CD4-positive, alpha-beta T cell treated with Interleukin-6 at 100 ng/mL for 8 hours (primary cell): ENCODE results near the gene SMAD3.
"Not testable (repeated sequence)": the region's sequence is repeated elsewhere in the genome, so short reads cannot be mapped to it uniquely, and the experiment has no call there.

Experiments
- DNase-seq: peaks from one replicate; pipeline ENCODE4 v3.0.0-alpha.2; 2020; ENCODE audit warnings: mixed read lengths, low spot score

Gene SMAD3

DNA sequence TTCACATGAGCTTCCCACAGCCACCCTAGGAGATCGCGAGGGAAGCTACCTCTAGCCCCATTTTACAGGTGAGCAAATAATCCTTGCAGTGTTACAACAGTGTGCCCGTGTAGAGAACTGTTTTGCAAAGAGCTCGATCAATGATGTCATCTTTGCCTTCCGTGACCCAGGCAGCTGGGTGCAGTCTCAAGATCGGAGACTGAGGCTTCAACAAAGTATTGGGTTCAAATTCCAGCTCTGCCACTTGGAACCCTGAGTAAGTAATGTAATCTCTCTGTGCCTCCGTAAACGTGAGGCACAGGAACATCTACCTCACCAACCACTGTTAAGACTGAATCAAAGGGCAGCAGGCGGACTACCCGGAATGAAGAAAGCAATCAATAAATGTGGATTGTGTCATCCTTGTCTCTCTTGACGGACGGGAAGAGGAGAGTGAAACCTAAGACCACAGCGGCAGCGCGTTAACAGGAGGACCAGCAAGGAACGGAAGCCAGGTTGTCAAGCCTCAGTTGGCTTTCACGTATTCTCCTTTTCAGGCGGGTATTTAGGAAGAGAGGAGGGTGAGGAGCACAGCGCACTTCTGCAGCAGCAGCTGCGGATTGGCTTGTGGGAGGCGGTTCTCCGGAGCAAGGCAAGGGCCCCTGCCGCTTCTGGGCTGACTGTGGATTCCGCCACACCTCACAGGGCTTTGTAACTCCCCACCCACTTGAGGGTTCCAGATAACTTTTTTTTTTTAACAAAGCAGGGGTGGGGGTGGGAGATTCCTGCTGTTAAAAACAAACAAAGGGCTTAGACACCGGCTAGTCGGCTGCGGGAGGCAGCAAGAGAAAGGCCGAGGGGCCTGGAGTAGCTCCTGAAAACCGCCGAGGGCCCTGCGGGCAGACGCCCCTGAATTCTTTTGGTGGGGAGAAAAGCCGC is 1.5 kb upstream of the SMAD3 start:
- peak; percentile 65 for DNase-seq

DNA sequence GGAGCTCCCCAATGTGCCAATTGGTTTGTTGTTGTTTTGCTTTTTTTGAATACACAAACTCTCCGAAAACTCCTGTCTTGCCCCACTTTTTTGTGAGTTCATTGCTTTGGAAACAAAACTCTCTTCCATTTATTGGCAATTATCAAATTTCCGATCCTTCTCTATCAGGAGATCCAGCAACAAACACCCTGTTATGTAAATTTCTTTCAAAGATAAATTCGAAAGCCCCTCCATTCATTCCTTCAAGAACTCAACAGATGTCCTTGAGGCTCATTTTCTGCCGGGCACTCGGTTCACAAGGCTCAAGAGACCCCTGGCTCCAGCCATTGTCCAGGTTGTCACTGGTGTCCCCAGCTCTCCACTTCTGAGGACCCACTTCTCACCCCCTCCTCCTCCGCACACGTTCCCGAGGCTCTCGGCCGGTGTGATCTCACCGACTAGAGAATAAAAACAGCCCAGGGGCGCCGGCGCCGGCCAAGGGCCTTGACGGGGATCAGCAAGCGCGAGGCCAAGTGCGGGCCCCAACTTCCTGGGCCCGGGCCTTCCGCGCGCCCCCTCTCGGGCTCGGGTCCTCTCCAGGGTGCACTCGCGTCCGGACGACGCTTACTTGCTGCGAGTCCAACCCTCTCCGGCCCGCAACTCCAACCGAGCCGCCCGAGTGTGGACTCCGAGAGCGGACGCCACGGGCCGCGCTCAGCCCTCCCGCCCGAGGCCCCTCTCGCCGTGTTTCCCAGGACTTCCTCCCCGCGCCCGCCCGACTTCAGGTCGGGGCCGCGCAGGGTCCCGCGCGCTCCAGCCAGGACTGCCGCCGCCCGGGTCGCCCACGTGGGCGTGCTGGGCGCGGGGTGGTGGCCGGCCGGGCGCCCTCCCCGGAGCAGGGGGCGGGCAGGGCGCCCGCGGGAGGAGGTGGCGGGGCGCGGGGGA is 533 bp upstream of the SMAD3 start:
- DNase-seq, result no peak

DNA sequence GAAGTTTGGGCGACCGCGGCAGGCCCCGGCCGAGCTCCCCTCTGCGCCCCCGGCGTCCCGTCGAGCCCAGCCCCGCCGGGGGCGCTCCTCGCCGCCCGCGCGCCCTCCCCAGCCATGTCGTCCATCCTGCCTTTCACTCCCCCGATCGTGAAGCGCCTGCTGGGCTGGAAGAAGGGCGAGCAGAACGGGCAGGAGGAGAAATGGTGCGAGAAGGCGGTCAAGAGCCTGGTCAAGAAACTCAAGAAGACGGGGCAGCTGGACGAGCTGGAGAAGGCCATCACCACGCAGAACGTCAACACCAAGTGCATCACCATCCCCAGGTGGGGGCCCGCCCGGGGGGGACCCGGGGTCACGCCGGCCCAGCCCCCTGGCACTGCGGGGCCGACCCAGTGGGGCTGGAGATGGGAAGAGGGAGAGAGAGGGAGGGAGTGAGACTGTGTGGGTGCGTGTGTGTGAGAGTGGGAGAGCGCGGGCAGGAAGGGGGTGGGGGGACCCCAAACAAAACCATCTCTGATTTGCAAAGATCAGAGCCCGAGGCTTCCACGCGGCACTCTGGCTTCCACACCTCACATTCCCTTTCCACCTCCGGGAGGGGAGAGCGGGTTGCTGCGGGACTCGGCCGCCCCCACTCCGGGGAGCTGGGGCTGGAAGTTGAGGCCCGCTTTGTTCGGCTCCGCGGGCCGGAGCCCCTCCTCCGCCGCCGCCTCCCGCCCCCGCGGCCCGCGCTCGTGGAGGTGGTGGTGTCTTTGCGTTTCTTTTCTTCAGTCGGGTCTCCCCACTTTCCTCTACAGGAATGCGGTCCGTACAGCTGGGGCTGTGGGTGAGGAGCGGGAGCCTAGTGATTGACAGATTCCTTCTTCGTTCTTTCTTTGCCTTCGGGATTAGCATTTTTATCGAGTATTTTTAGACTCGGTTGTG is 898 bp downstream of the SMAD3 start:
- no peak for DNase-seq

DNA sequence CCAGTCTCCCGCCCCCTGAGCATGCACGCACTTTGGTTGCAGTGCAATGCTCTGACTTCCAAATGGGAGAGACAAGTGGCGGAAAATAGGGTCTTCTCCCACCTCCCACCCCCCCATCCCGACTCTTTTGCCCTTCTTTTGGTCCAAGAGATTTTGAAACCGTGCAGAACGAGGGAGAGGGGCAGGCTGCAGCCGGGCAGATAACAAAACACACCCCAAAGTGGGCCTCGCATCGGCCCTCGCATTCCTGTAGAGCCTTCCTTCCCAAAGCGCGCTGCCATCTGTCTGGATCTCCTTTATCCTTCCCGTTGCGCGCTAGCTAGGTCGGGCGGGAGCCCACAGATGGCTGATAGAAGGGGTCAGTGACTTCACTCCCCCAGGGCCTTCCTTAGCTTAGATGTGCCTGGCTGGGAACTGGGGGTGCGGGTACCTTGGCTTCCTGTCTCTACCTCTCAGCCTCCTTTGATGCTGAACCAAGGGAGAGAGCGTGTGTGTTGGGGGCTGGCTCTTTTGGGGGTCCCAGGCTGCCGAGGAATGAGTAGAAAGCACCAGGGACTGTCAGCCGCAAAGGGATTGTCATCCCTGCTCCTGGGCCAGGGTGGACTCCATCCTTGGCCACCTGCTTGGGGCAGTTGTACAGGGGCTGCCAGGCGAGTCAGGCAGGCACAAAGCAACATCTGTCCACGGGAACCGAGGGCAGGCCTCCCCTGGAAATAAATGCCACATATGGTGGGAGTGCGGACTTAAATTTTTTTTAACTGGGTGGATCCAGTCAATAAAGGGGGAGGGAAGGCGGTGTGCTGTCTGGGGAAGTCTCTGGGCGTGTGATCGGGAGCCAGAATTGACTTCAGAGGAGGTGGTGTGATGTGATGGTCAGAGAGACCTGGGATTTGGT is 1.8 kb downstream of the SMAD3 start:
- no peak for DNase-seq

DNA sequence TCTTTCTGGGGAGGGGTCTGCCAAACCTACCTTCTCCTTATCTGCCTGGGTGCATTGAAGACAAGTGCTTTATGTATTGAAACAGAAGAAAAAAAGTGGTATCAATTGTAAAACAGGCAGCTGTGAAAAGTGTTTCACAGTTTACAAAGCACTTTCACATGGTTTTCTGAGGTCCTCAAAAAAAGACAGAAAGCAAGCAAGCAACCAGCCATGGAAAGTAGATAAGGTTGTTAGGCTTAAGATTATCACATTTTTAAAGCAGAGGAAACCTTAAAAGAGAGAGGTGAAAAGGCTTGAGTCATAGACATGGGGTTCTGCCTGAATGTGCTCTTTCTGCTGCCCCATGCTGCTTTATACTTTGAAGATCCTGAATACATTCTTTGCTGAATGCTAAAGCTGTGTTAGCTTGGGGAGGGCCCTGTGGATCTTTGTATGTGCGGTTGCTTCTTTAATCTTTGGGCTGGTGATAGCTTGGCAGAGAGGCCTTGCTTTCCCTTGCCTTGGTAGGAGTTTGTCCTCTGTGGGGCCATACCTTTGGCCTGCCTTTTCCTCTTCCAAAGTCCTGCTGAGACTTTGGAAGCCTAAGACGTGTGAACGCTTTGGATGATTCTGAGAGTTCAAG is 2.6 kb downstream of the SMAD3 start:
- peak; percentile 38 for DNase-seq

DNA sequence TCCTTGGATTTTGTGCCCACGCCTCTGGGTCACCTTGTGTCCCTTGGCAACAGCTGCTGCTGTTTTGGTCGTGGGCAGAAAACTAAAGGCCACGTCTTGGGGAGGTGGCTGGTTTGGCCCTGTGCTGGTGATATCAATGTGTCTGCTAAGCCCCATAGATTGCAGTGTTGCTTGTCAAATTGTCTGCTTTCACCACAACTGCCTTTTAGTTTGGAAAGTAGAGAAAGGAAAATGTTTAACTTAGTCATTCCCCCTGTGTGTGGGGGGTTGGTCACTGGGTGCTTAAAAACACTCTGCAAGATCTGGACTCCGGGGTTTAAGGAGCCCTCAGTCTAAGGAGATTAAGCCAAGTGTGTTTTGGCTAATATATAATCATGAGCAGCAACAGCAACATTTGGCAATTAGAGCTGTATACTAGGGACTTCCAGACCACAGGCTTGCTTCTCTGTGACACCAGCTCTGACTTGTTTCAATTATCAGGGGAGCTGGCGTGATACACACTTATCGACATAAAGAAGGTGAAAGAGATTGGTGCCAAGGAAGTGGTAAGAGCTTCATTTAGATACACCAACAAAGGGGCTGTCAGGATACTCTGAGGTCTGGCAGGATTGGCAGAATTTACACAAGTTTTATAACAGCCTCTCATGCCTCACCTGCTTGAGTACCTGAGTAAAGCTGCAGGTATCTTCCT is 3.5 kb downstream of the SMAD3 start:
- DNase-seq, result peak; percentile 50

DNA sequence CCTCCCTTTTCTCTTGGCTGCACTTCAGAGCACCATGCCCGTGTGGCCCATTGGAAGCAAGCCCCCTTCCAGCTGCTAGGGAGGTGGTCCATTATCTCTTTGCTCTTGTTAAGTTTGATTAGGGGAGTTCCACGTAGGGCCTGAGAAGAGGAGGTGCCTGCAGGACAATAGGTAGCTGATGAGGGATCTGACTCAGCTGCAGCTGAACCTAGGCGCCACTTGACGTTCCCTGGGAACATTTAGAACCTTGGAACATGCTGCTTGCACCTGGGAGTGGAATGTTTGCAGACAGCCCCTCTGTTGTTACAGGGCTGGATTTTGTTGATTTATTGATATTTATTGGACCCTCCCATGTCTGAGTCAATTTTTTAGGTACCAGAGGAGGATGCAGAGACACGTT is 4.7 kb downstream of the SMAD3 start:
- DNase-seq, result no peak

DNA sequence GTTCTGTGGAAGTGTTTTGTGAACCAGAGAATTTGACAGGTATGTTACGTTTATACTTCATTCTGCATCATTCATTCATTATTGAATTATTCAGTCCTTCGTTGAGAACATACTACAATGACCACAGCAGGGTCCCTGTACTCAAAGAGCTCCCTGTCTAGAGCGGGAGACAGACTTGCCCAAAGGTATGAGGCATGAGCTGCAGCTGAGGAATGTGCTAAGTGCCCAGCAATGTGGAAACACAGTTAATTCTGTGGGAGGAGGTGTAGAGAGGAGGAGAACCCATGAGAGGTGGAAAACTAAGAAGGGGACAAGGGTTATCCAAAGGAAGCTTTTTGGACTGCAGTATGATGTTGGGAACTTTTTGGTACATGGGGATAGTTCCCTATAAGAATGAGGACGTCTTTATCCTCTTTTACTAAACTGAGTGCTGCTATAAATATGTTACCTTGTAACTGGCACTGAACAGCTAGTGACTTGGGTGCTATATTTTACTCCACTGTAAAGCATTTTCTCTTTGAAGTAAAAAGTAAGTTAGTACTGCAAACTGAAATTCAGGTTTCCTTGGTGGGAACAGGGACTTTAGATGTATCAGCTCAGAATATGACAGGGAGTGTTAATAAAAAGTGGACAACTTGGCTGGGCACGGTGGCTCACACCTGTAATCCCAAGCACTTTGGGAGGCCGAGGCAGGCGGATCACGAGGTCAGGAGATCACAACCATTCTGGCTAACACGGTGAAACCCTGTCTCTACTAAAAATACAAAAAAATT is 5.7 kb downstream of the SMAD3 start:
- DNase-seq, result no peak

DNA sequence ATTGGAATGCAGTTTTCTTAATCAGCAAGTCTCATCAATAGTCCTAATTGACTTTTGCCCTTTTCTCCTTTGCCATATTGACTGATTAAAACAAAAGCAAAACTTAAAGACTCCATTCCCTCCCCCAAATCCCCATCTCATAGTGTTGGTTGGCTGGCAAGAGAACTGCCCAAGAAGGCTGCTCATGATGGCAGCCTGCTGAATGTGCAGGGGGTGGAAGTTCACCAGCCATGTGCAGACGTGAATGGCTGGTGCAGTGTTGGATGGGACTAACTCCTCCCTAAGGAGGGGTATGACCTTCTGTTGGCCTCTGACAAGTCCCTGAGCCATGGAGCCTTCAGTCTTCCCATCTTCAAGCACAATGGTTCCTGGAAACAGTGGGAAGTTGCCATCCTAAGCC is 7.0 kb downstream of the SMAD3 start:
- DNase-seq, result no peak

DNA sequence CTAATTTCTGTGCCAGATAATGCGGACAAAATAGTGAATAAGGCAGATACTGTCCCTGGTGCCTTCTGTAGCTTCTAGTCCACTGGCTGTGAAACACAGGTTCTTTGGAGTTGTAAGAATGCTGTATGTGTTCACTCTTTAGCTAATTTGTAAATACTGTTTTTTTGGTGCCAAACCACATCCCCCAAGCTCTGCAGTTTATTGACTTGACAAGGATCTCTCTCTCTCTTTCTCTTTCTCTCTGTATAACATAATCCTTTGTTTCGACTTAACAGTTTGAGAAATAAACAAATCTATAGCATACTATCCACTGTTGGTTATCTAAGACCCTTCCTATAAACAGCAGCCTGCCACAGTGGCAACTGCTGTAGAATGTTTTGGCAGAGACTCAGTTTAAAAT is 7.6 kb downstream of the SMAD3 start:
- DNase-seq, result no peak

DNA sequence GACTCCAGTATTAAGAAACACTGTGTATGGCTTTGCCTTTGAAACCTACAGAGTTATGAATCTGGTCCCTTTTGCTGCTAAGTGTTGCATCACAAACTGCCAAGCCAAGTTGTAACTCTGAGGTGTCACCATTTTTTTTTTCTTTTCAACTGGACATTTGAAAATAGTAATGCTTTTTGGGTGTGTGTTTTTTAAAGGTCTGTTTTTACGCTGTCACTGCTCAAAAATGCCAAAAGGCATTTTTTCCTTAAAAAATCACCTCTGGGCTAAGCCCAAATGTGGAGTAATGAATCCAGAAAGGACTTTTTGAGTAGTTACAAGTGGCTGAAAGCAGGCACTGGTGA is 9.5 kb downstream of the SMAD3 start:
- DNase-seq, result no peak

DNA sequence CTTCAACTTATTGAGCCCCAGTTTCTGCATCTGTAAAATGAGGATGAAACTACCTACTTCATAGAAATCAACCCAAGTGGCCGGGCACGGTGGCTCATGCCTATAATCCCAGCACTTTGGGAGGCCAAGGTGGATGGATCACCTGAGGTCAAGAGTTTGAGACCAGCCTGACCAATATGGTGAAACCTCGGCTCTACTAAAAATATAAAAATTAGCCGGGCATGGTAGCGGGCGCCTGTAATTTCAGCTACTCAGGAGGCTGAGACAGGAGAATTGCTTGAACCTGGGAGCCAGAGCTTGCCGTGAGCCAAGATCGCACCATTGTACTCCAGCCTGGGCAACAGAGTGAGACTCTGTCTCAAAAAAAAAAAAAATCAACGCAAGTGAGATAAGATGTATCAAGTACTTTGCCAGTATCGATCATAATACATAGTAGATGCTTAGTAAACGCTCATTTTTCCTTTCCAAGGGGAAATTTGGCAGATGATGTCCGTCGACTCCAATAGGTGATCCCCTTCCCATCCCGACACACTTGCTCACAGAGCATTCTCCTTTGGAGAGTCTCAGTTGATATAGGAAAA is 10.2 kb downstream of the SMAD3 start:
- not testable (repeated sequence) for DNase-seq

DNA sequence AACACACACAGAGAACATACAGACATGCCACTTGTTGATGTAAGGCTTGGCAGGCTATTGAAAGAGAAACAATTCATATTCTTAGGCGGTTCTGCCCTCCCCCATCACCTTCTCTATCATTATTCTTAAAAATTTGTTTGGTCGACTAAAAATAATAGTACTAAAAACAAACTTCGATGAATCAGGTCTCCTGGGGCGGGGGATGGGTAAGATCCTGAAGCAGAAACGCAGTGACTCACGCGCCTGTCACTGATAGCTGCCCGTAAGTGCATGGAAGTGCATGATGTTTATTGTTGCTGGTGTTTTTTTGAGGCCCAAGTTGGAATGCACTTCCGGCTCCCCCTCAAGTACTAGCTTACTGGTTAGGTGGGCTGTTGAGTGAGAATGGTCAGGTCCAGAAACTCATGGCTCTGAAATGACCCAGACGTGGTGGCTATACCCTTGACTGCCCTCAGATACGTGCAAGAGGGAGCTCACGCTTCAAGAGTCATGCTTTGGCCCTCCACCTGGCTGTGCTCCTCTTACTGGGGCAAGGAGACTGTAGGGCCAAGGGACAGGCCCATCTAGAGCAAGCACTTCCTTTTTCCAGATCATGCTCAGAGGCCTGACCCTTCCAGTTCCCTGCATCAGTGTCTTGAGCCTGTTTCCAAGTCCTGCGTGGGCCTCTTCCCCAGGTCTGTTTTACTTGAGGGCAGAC is 10.9 kb downstream of the SMAD3 start:
- no peak for DNase-seq

DNA sequence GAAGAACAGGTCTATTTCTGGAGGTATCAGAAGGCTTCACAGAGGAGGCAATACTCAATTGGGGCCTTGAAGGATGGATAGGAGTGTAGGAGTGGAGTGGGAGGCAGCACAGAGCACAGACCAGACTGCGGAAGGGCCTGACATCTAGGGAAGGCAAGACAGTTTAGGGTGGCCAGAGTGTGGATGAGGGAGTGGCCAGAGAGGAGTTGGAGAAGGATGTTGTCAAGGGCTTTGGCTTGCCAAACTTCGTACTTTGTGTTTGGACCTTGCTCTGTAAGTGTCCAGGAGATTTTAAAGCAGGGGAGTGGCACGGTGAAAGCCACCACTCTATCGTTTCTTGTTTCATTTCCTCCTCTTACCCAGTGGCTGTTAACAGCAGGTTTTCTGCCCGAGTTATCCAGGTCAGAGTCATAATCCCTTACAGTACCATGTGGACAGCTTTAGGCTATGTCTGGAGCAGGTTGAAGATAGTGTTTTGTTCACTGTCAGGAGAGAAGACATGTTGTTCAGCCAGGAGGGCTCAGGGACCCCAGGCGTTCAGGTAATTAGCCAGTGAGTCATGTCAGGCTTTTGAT is 12.3 kb downstream of the SMAD3 start:
- no peak for DNase-seq

DNA sequence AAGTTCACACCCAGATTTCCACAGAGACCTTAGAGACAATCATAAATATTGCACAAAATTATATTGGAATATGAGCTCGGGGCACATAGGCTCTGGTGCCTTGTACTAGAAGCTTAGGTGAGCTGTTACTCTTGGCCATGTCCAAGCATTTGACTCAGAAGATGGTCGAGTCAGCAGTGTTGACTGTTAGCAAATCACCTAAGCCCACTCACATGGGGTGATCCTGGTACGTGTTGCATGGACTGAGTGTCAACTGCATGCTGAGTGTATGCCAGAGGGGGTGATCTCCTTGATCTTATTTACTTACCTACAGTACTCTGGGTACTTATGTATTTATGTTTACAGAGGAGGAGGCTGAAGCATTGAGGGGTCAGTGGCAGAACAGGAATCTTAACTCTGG is 14.0 kb downstream of the SMAD3 start:
- DNase-seq, result no peak

DNA sequence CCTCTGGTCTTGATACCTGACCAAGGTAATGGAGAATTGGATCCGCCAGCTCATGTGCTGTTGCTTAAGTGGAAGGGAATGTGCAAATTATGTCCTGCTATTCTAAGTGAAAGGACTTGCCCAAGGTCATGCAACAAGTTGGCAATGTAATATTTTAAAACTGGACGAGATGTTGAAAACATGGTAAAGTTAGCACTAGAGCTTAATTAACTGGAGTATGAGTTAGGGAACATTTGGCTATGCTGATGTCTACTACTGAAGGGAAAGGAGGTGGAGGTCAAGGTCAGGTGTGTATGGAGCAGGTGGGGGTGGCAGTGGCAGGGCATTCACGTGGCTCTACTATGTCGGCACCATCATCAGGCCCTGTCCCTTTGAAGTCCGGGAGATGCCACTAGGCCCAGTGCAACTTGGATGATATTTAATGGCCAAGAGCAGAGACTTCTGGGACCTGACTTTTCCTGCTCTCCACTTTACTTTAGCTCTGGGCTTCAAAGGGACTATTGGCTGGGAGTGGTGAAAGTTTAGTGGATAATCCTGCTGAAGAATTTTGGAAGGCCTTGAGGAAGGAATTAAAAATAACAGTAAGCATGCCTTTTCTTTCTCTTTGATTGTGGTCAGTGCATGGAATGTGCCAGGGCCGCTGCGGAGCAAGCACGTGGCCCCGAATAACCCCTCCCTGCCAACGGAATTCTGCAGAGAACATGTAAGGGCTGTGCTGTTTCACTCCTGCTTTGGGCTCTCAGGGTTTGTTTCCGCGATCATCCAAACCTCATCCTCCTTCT is 14.9 kb downstream of the SMAD3 start:
- no peak for DNase-seq

DNA sequence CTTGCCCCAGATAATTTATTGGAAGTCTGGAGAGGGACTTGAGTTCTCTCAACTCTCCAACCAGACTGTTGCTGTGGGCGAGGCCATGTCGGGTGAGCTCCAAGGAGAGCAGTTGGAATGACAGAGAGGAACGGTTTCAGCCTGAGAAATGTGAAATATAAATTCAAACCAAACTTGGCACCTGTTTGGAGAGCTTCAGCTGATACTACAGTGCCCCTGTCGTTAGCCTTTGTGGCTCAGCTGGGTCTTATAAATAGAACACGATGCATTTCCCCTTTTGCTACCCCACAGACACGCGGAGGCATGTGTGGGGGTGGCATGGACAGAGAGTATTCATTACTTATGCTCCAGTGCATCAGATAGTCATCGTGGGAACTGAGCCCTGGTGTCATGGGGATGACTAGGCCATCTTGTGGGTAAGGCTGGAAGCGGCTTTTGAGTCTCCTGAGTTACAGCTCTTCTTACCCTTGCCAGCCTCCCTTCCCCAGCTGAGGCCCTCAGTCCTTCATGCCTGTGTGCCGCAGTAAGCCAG is 15.6 kb downstream of the SMAD3 start:
- DNase-seq, result peak; percentile 50
